Measurements from ENCODE around the gene COL4A2. TPM values are rescaled to one million over a fixed set of nuclear protein-coding genes. Genes with fewer than 3 reads are reported as not detected.

The COL4A2 gene
- polyA plus RNA-seq, 1 donor (not counting 4 experiments of a cell fraction or from before 2014, with no cell fraction given) = 30.7 TPM

- no peaks in the 10 kb centered on the region for H4K20me1 ChIP-seq (ENCODE audit: control insufficient read depth, extremely low read depth, insufficient read depth, low read length)
- FAIRE-seq = no peak
- DNase-seq (ENCODE audit: low read depth, low spot score) = no peak
These were observed 162.0 kb downstream of the COL4A2 start for GRCh38 chr13:110468986-110469495.

GRCh38 chr13:110469597-110469996 is 162.5 kb downstream of the COL4A2 start:
- Histone ChIP-seq H3K27me3 (ENCODE audit: control insufficient read depth, extremely low read depth, insufficient read depth, low read length) (no peaks in the 10 kb centered on the region), H3K4me3 (ENCODE audit: control insufficient read depth in 2 of 3, extremely low read depth in 1 of 3, insufficient read depth in 2 of 3, low read depth in 1 of 3, low read length in 3 of 3) (no peak overlapping the region), H3K36me3 (ENCODE audit: control insufficient read depth in 2 of 2, extremely low read depth in 1 of 2, insufficient read depth in 2 of 2, low read length in 2 of 2) (peaks cover 17 to 27% of the 10 kb centered on the region in 2 experiments), H2AFZ (ENCODE audit: control insufficient read depth, low read length) (no peak overlapping the region), H4K20me1 (ENCODE audit: control insufficient read depth, extremely low read depth, insufficient read depth, low read length) (no peaks in the 10 kb centered on the region), H3K9ac (ENCODE audit: control insufficient read depth, extremely low read depth, insufficient read depth, low read length) (no peak overlapping the region), H3K4me1 (ENCODE audit: control insufficient read depth, extremely low read depth, insufficient read depth, low read length) (no peaks in the 10 kb centered on the region), H3K27ac (ENCODE audit: control insufficient read depth, insufficient read depth, low read length) (no peak overlapping the region), H3K9me3 (ENCODE audit: control insufficient read depth, low read depth, low read length) (no peaks in the 10 kb centered on the region), H3K79me2 (ENCODE audit: control insufficient read depth, insufficient read depth, low read length) (no peaks in the 10 kb centered on the region), H3K9me1 (ENCODE audit: control insufficient read depth, extremely low read depth, insufficient read depth, low read length) (no peaks in the 10 kb centered on the region), H3K4me2 (ENCODE audit: control insufficient read depth, extremely low read depth, insufficient read depth, low read depth, low read length) (no peak overlapping the region)
- dilution Hi-C loops (cut with MboI; ENCODE audit: extremely low pct_ligation_motif_present, low sequenced_read_pairs) = no loop called here
- TF ChIP-seq EZH2 (IDR thresholded peaks at IDR 0.05; ENCODE audit: low read length) = no peak
- TF ChIP-seq CTCF (optimal IDR thresholded peaks at IDR 0.05 in 1 of 3, IDR thresholded peaks at IDR 0.05 in 1 of 3, conservative IDR thresholded peaks at IDR 0.05 in 1 of 3; ENCODE audit: extremely low read depth in 1 of 3, insufficient read depth in 2 of 3, low read length in 3 of 3) = no peak
- no peak for DNase-seq (ENCODE audit: low read depth, low spot score)
- FAIRE-seq = no peak

More at GRCh38 chr13:110468986-110469495, 162.0 kb downstream of the COL4A2 start:
- Histone ChIP-seq H2AFZ (ENCODE audit: control insufficient read depth, low read length) (no peak overlapping the region), H3K9me3 (ENCODE audit: control insufficient read depth, low read depth, low read length) (no peaks in the 10 kb centered on the region), H3K9me1 (ENCODE audit: control insufficient read depth, extremely low read depth, insufficient read depth, low read length) (no peaks in the 10 kb centered on the region), H3K4me3 (ENCODE audit: control insufficient read depth in 2 of 3, extremely low read depth in 1 of 3, insufficient read depth in 2 of 3, low read depth in 1 of 3, low read length in 3 of 3) (no peak overlapping the region), H3K4me1 (ENCODE audit: control insufficient read depth, extremely low read depth, insufficient read depth, low read length) (no peaks in the 10 kb centered on the region), H3K79me2 (ENCODE audit: control insufficient read depth, insufficient read depth, low read length) (no peaks in the 10 kb centered on the region), H3K27me3 (ENCODE audit: control insufficient read depth, extremely low read depth, insufficient read depth, low read length) (no peaks in the 10 kb centered on the region), H3K9ac (ENCODE audit: control insufficient read depth, extremely low read depth, insufficient read depth, low read length) (no peak overlapping the region), H3K4me2 (ENCODE audit: control insufficient read depth, extremely low read depth, insufficient read depth, low read depth, low read length) (no peak overlapping the region), H3K27ac (ENCODE audit: control insufficient read depth, insufficient read depth, low read length) (no peak overlapping the region), H3K36me3 (ENCODE audit: control insufficient read depth in 2 of 2, extremely low read depth in 1 of 2, insufficient read depth in 2 of 2, low read length in 2 of 2) (peaks cover 17 to 25% of the 10 kb centered on the region in 2 experiments)
- dilution Hi-C loops (cut with MboI; ENCODE audit: extremely low pct_ligation_motif_present, low sequenced_read_pairs) = no loop called here
- TF ChIP-seq EZH2 (IDR thresholded peaks at IDR 0.05; ENCODE audit: low read length) = no peak
- TF ChIP-seq CTCF (optimal IDR thresholded peaks at IDR 0.05 in 1 of 3, IDR thresholded peaks at IDR 0.05 in 1 of 3, conservative IDR thresholded peaks at IDR 0.05 in 1 of 3; ENCODE audit: extremely low read depth in 1 of 3, insufficient read depth in 2 of 3, low read length in 3 of 3) = no peak

All from keratinocyte (primary cell).